Jurkat, Clone E6-1 (cell line): ENCODE results near the gene CDKN2AIP.
"Not testable (repeated sequence)": the region's sequence is repeated elsewhere in the genome, so short reads cannot be mapped to it uniquely, and the experiment has no call there.

Source experiments
- DNase-seq: peaks from one replicate; pipeline ENCODE4 v3.0.0-alpha.2; 2011; ENCODE audit warnings: low read depth, low spot score
- H3K4me3 ChIP-seq: 2 replicates; pipeline ENCODE4 v1.5.1; 2011; ENCODE audit warnings: mild to moderate bottlenecking, low read length, control low read depth, moderate library complexity

Gene CDKN2AIP

GRCh38 chr4:183411291-183411861 is 33.1 kb upstream of the CDKN2AIP start:
- DNase-seq: no peak
- no peak overlapping the region for H3K4me3 ChIP-seq

GRCh38 chr4:183412821-183413220 is 31.6 kb upstream of the CDKN2AIP start:
- no peak for DNase-seq
- H3K4me3 ChIP-seq: no peak overlapping the region

- no peak overlapping the region for H3K4me3 ChIP-seq
- DNase-seq: no peak
Measured at GRCh38 chr4:183413234-183414200, 30.9 kb upstream of the CDKN2AIP start.

- H3K4me3 ChIP-seq: no peak overlapping the region
- DNase-seq: no peak
Measured at GRCh38 chr4:183416879-183417755, 27.3 kb upstream of the CDKN2AIP start.

GRCh38 chr4:183422962-183423631 is 21.3 kb upstream of the CDKN2AIP start:
- no peak overlapping the region for H3K4me3 ChIP-seq
- DNase-seq: no peak

GRCh38 chr4:183424109-183424744 is 20.2 kb upstream of the CDKN2AIP start:
- DNase-seq: no peak
- H3K4me3 ChIP-seq: no peak overlapping the region

GRCh38 chr4:183426507-183426906 is 17.9 kb upstream of the CDKN2AIP start:
- no peak overlapping the region for H3K4me3 ChIP-seq
- DNase-seq: no peak

- no peak for DNase-seq
- no peak overlapping the region for H3K4me3 ChIP-seq
Measured at GRCh38 chr4:183429489-183429888, 14.9 kb upstream of the CDKN2AIP start.

GRCh38 chr4:183430317-183430993 is 14.0 kb upstream of the CDKN2AIP start:
- H3K4me3 ChIP-seq: no peak overlapping the region
- peak; percentile 18 for DNase-seq

- H3K4me3 ChIP-seq: no peak overlapping the region
- DNase-seq: no peak
Measured at GRCh38 chr4:183430994-183431347, 13.5 kb upstream of the CDKN2AIP start.

GRCh38 chr4:183431614-183432013 is 12.8 kb upstream of the CDKN2AIP start:
- H3K4me3 ChIP-seq: no peak overlapping the region
- DNase-seq: no peak

GRCh38 chr4:183433183-183433582 is 11.3 kb upstream of the CDKN2AIP start:
- DNase-seq, H3K4me3 ChIP-seq: not testable (repeated sequence)

GRCh38 chr4:183434264-183434663 is 10.2 kb upstream of the CDKN2AIP start:
- H3K4me3 ChIP-seq: no peak overlapping the region
- no peak for DNase-seq

- no peak for DNase-seq
- no peak overlapping the region for H3K4me3 ChIP-seq
Measured at GRCh38 chr4:183434666-183435190, 9.7 kb upstream of the CDKN2AIP start.

GRCh38 chr4:183435803-183436202 is 8.6 kb upstream of the CDKN2AIP start:
- no peak for DNase-seq
- H3K4me3 ChIP-seq: no peak overlapping the region

- no peak overlapping the region for H3K4me3 ChIP-seq
Measured at GRCh38 chr4:183436417-183436816, 8.0 kb upstream of the CDKN2AIP start.

GRCh38 chr4:183437452-183437851 is 7.0 kb upstream of the CDKN2AIP start:
- no peak for DNase-seq
- H3K4me3 ChIP-seq: no peak overlapping the region

More at GRCh38 chr4:183436417-183436816, 8.0 kb upstream of the CDKN2AIP start:
- no peak for DNase-seq
